A549 (cell line): Measurements from ENCODE around the gene IL22RA2. TPM values are rescaled to one million over a fixed set of nuclear protein-coding genes. Genes with fewer than 3 reads are reported as not detected.

Experiments used
- ATAC-seq, 2 experiments: fragments of 200-7000 bp in 1 of 2; fragments of >200 bp in 1 of 2; cut with Nextera tagmentation in 1 of 2; cut with Tn5 transposase in 1 of 2; 3 replicates each; pipeline versions ENCODE4 v1.8.0 to v1.9.1; 2018 to 2020; ENCODE audit warnings: mild to moderate bottlenecking in 1 of 2, moderate library complexity in 1 of 2
- CTCF ChIA-PET: fragments of 300-600 bp; sonication (Branson Sonifier 250); formaldehyde crosslinking; extraction: SDS; loops from one replicate; lab custom pipeline; 2021; ENCODE audit warnings: antibody characterized with exemption, inconsistent platforms; lab: Yijun Ruan, JAX
- POLR2A ChIA-PET: fragments of 350-600 bp; formaldehyde crosslinking; extraction: SDS; loops from one replicate; lab custom pipeline; 2021; ENCODE audit warnings: antibody characterized with exemption, inconsistent platforms; lab: Yijun Ruan, JAX
- DNase-seq, 2 experiments: peaks; one replicate each; pipeline versions ENCODE4 v3.0.0 to v3.0.0-alpha.2; 2011 to 2016; ENCODE audit warnings: low read depth in 1 of 2, low spot score in 1 of 2
- FAIRE-seq: peaks from 2 replicates; lab custom pipeline; 2011; peaks lifted over from hg19 to GRCh38; lab: Jason Lieb, UNC
- H3K27ac ChIP-seq, 2 experiments: fragments of >200 bp; sonication (Bioruptor Twin); formaldehyde crosslinking; 3 replicates each; pipeline ENCODE4 v1.5.1; 2016 to 2017
- H3K4me1 ChIP-seq: fragments of >200 bp; sonication (Bioruptor Twin); formaldehyde crosslinking; 3 replicates; pipeline ENCODE4 v1.6.1; 2016
- H3K4me2 ChIP-seq: fragments of >200 bp; sonication (Bioruptor Twin); formaldehyde crosslinking; 3 replicates; pipeline ENCODE4 v1.6.1; 2016
- H3K4me3 ChIP-seq: fragments of >200 bp; sonication (Bioruptor Twin); formaldehyde crosslinking; 3 replicates; pipeline ENCODE4 v1.5.1; 2016
- H3K9me3 ChIP-seq: fragments of >200 bp; sonication (Bioruptor Twin); formaldehyde crosslinking; 3 replicates; pipeline ENCODE4 v1.6.1; 2016
- CBX2 ChIP-seq: fragments of 200-600 bp; sonication (generic); IDR thresholded peaks from 2 replicates; pipeline ENCODE4 v1.6.1; 2016; ENCODE audit warnings: low read depth, mild to moderate bottlenecking, borderline replicate concordance
- CEBPB ChIP-seq, 2 experiments: fragments of >200 bp in 1 of 2; sonication (Bioruptor Twin) in 1 of 2; formaldehyde crosslinking in 1 of 2; IDR thresholded peaks; 2 replicates each; pipeline ENCODE4 v1.6.1; 2012 to 2016
- CHD2 ChIP-seq: fragments of 150-350 bp; IDR thresholded peaks from 2 replicates; pipeline ENCODE4 v1.6.1; 2014; ENCODE audit warnings: low read length; ENCODE audit not compliant: partially characterized antibody
- EHF ChIP-seq: fragments of 250-450 bp; sonication (Bioruptor Pico); IDR thresholded peaks from 2 replicates; pipeline ENCODE4 v1.5.0; 2020; ENCODE audit warnings: mild to moderate bottlenecking
- HEYL ChIP-seq: fragments of 250-450 bp; sonication (Bioruptor Pico); IDR thresholded peaks from 2 replicates; pipeline ENCODE4 v1.8.0; 2021; ENCODE audit warnings: mild to moderate bottlenecking, moderate library complexity
- HOXA7 ChIP-seq: fragments of 250-450 bp; sonication (Bioruptor Pico); IDR thresholded peaks from 2 replicates; pipeline ENCODE4 v1.5.0; 2020; ENCODE audit warnings: mild to moderate bottlenecking, moderate library complexity
- HOXB13 ChIP-seq: fragments of 250-450 bp; sonication (Bioruptor Pico); IDR thresholded peaks from 2 replicates; pipeline ENCODE4 v1.5.0; 2020; ENCODE audit warnings: low read depth, mild to moderate bottlenecking, moderate library complexity
- JUN ChIP-seq, 2 experiments: fragments of >200 bp; sonication (Bioruptor Twin); formaldehyde crosslinking; IDR thresholded peaks; 2 replicates in 1 of 2; 3 replicates in 1 of 2; pipeline ENCODE4 v1.6.1; 2016 to 2017
- JUNB ChIP-seq: fragments of >200 bp; sonication (Bioruptor Twin); formaldehyde crosslinking; IDR thresholded peaks from 2 replicates; pipeline ENCODE4 v1.6.1; 2016
- NR3C1 ChIP-seq: fragments of >200 bp; sonication (Bioruptor Twin); formaldehyde crosslinking; IDR thresholded peaks from 3 replicates; pipeline ENCODE4 v1.6.1; 2017
- RCOR1 ChIP-seq: fragments of 150-350 bp; IDR thresholded peaks from 2 replicates; pipeline ENCODE4 v1.6.1; 2014; ENCODE audit warnings: antibody characterized with exemption, low read length, low read depth
- RNF2 ChIP-seq: fragments of 200-600 bp; sonication (generic); IDR thresholded peaks from 2 replicates; pipeline ENCODE4 v1.6.1; 2016; ENCODE audit warnings: low read depth, mild to moderate bottlenecking, antibody characterized with exemption, moderate library complexity, borderline replicate concordance
- SREBF2 ChIP-seq: fragments of 450-650 bp; IDR thresholded peaks from 2 replicates; pipeline ENCODE4 v1.6.1; 2014; ENCODE audit warnings: mild to moderate bottlenecking, moderate library complexity
- TFCP2L1 ChIP-seq: fragments of 250-450 bp; sonication (Bioruptor Pico); IDR thresholded peaks from 2 replicates; pipeline ENCODE4 v1.5.0; 2021; ENCODE audit warnings: mild to moderate bottlenecking
- ZC3H11A ChIP-seq: fragments of 450-650 bp; IDR thresholded peaks from 2 replicates; pipeline ENCODE4 v1.6.1; 2014; ENCODE audit warnings: antibody characterized with exemption, mild to moderate bottlenecking
- ZSCAN20 ChIP-seq: fragments of 250-450 bp; sonication (Bioruptor Pico); IDR thresholded peaks from 2 replicates; pipeline ENCODE4 v1.8.0; 2022; ENCODE audit warnings: mild to moderate bottlenecking, moderate library complexity
- WGBS: methylation state at CpG from one replicate; pipeline ENCODE4 v1.1.6; 2017; ENCODE audit errors: missing lambda C conversion rate; 5-methylcytosine and 5-hydroxymethylcytosine counted together
- polyA plus RNA-seq, 4 experiments: library from polyadenylated mRNA; depleted of rRNA in 3 of 4; stranded (reverse); fragments of >200 nt; fragmentation: RNase III in 1 of 4; extraction: RNeasy Plus Mini Kit Qiagen cat#74134 plus additional on column Dnase treatment in 1 of 4; gene quantifications; 2 replicates in 3 of 4; 3 replicates in 1 of 4; pipeline ENCODE4 v1.2.3, GENCODE V29; 2011 to 2017
- TF ChIP-seq, protein P1 (sequence below): fragments of 200-600 bp; sonication (generic); IDR thresholded peaks from 2 replicates; pipeline ENCODE4 v1.6.1; 2016; ENCODE audit warnings: antibody characterized with exemption, mild to moderate bottlenecking, moderate library complexity
- TF ChIP-seq, protein P2 (sequence below): fragments of 450-650 bp; IDR thresholded peaks from 2 replicates; pipeline ENCODE4 v1.6.1; 2014; ENCODE audit warnings: antibody characterized with exemption

Gene IL22RA2
- polyA plus RNA-seq, 2 of the 4 experiments (the other 2 are of a cell fraction) = not detected

DNA sequence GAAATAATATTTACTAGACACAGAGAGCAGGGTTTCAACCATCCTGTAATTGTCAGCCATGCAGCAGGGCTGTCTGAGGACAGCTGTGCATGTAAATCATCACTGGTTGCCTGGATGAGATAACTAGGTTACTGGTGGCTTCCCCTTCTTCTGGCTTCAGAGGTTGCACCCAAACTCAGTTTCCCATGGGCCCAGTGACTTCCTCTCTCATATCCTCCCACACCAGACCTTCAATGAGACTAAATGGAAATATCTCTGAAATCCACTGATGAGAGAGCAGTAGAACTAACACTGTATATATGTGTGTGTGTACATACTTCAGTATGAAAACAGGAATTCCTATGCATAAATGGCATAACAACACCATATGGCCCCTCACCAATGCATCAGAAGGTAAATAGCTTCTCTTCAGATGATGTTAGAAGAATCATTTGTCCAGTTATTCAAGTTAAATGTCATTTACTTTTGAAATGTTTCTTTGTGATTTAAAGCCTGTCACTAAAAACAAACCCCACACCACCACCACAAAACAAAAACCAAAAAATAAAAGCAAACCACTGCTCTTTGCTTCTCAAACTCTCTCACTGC, 77.7 kb downstream of the IL22RA2 start (continued):
- TF ChIP-seq, protein P1, sequence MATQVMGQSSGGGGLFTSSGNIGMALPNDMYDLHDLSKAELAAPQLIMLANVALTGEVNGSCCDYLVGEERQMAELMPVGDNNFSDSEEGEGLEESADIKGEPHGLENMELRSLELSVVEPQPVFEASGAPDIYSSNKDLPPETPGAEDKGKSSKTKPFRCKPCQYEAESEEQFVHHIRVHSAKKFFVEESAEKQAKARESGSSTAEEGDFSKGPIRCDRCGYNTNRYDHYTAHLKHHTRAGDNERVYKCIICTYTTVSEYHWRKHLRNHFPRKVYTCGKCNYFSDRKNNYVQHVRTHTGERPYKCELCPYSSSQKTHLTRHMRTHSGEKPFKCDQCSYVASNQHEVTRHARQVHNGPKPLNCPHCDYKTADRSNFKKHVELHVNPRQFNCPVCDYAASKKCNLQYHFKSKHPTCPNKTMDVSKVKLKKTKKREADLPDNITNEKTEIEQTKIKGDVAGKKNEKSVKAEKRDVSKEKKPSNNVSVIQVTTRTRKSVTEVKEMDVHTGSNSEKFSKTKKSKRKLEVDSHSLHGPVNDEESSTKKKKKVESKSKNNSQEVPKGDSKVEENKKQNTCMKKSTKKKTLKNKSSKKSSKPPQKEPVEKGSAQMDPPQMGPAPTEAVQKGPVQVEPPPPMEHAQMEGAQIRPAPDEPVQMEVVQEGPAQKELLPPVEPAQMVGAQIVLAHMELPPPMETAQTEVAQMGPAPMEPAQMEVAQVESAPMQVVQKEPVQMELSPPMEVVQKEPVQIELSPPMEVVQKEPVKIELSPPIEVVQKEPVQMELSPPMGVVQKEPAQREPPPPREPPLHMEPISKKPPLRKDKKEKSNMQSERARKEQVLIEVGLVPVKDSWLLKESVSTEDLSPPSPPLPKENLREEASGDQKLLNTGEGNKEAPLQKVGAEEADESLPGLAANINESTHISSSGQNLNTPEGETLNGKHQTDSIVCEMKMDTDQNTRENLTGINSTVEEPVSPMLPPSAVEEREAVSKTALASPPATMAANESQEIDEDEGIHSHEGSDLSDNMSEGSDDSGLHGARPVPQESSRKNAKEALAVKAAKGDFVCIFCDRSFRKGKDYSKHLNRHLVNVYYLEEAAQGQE = no peak
- no peak for TF ChIP-seq HOXA7 (CRISPR knock-in tag)
- no peak for TF ChIP-seq ZSCAN20 (CRISPR knock-in tag)
- TF ChIP-seq JUNB = no peak
- TF ChIP-seq RNF2 = no peak
- no peak for TF ChIP-seq TFCP2L1 (CRISPR knock-in tag)
- no peak for TF ChIP-seq EHF

DNA sequence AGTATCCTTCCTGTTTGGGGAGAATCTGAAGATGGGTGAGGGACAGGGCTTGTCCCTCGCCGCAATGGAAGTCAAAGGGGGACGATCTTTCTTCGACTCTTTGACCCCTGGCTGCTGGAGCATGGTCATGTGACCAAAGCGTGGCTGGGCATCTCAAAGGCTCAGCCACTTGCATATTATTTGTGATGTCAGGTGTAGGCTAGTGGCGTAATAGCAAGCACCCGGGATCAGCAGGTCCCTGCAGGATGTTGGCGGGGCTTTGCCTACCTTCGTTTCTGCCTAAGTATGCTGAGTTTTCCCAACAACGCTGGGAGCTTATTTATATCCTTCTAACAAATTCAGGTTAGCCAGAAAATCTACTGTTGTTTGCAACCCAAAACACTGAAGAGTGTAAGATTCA, 78.4 kb downstream of the IL22RA2 start:
- TF ChIP-seq, protein P2, sequence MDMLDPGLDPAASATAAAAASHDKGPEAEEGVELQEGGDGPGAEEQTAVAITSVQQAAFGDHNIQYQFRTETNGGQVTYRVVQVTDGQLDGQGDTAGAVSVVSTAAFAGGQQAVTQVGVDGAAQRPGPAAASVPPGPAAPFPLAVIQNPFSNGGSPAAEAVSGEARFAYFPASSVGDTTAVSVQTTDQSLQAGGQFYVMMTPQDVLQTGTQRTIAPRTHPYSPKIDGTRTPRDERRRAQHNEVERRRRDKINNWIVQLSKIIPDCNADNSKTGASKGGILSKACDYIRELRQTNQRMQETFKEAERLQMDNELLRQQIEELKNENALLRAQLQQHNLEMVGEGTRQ = no peak
- no peak for TF ChIP-seq HEYL
- no peak for TF ChIP-seq RNF2
- TF ChIP-seq HOXB13 (CRISPR knock-in tag) = no peak
- no peak for TF ChIP-seq CHD2
- TF ChIP-seq NR3C1 = no peak
- TF ChIP-seq RCOR1 = no peak
- TF ChIP-seq HOXA7 (CRISPR knock-in tag) = no peak
- TF ChIP-seq SREBF2 = no peak
- TF ChIP-seq CEBPB (IDR thresholded peaks at IDR 0.05) = no peak
- TF ChIP-seq, protein P1 = no peak
- TF ChIP-seq ZC3H11A = no peak
- TF ChIP-seq JUN (IDR thresholded peaks at IDR 0.05) = no peak
- TF ChIP-seq CBX2 = no peak
- CTCF ChIA-PET = interaction anchor here (0.6 to 4.9 kb wide), 28 partner anchors 13 to 912 kb away, joined by 3 to 36 read pairs (median 4); no protein-coding TSS in a partner anchor

More for the DNA sequence above, 78.4 kb downstream of the IL22RA2 start:
- POLR2A ChIA-PET = no interaction called here
- DNase-seq = no peak
- WGBS = 80% methylated on average over 6 of the region's 10 CpGs
- Histone ChIP-seq H3K9me3 (no peaks in the 10 kb centered on the region), H3K27ac (peak overlapping the region; percentile 1 to 70; a peak in 4 of 6 replicates), H3K4me2 (no peak overlapping the region), H3K4me1 (peaks cover 5% of the 10 kb centered on the region; the same call in 1 of the 3 replicates), H3K4me3 (no peak overlapping the region)
- FAIRE-seq = no peak
- ATAC-seq = no peak
